ENCODE measurements around the gene TRIM38. TPM values are rescaled to one million over a fixed set of nuclear protein-coding genes. Genes with fewer than 3 reads are reported as not detected.
A peak's percentile ranks its signal among the peaks of the same experiment; 100 is the strongest.

TRIM38 gene
- total RNA-seq, 1 donor from 2014 or later = 6.8 TPM

DNA sequence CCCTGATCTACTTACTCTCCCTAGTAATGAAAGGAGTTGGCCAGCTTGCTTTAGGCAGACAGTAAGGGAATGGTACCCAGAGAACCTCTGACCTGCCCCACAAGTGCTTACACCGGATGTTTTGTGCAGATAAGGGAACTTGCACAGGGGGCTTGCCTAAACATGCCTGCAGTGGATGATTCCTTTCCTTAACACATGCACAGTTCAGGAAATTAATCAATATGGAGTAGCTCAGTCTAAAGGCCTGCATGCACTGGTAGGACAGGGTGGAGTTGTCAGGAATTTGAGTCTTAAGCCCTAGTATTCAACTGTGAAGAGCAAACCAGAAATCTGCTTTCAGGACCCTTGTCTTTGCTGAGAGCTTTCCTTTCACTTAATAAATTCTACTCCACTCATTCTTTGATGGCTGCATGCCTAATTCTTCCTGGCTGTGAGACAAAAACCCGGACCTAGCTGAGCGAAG, 3.9 kb upstream of the TRIM38 start:
- no peaks in the 10 kb centered on the region for H3K27me3 Mint-ChIP-seq (ENCODE audit: low read depth, unreplicated experiment)
- H2AFZ ChIP-seq (ENCODE audit: low read depth, low read length) = no peak overlapping the region
- H3K36me3 Mint-ChIP-seq (ENCODE audit: low read depth, unreplicated experiment) = peaks cover 5% of the 10 kb centered on the region
- no peaks in the 10 kb centered on the region for H4K20me1 ChIP-seq (ENCODE audit: insufficient read depth, low read length)
- H3K9me3 ChIP-seq (ENCODE audit: insufficient read depth, low read depth, low read length) = no peaks in the 10 kb centered on the region
- H3K27ac ChIP-seq (ENCODE audit: low read depth, low read length) = no peak overlapping the region
- H3K4me3 Mint-ChIP-seq (ENCODE audit: unreplicated experiment) = no peak overlapping the region
- TF ChIP-seq, protein P1, sequence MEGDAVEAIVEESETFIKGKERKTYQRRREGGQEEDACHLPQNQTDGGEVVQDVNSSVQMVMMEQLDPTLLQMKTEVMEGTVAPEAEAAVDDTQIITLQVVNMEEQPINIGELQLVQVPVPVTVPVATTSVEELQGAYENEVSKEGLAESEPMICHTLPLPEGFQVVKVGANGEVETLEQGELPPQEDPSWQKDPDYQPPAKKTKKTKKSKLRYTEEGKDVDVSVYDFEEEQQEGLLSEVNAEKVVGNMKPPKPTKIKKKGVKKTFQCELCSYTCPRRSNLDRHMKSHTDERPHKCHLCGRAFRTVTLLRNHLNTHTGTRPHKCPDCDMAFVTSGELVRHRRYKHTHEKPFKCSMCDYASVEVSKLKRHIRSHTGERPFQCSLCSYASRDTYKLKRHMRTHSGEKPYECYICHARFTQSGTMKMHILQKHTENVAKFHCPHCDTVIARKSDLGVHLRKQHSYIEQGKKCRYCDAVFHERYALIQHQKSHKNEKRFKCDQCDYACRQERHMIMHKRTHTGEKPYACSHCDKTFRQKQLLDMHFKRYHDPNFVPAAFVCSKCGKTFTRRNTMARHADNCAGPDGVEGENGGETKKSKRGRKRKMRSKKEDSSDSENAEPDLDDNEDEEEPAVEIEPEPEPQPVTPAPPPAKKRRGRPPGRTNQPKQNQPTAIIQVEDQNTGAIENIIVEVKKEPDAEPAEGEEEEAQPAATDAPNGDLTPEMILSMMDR (IDR thresholded peaks at IDR 0.05; ENCODE audit: insufficient read depth, low read depth, low read length) = no peak
- no peak for TF ChIP-seq EZH2 (IDR thresholded peaks at IDR 0.05; ENCODE audit: insufficient read depth, low read length)
- FAIRE-seq = no peak
- no peaks in the 10 kb centered on the region for H3K27me3 ChIP-seq (ENCODE audit: insufficient read depth, low read length)
- H3K4me1 ChIP-seq (ENCODE audit: insufficient read depth, low read length) = no peaks in the 10 kb centered on the region
- H3K4me2 ChIP-seq (ENCODE audit: low read length) = no peak overlapping the region
- no peaks in the 10 kb centered on the region for H3K79me2 ChIP-seq (ENCODE audit: insufficient read depth, low read length)
- H3K27ac Mint-ChIP-seq (ENCODE audit: unreplicated experiment) = no peak overlapping the region
- no peaks in the 10 kb centered on the region for H3K36me3 ChIP-seq (ENCODE audit: insufficient read depth, low read length)
- no peak overlapping the region for H3K4me3 ChIP-seq (ENCODE audit: insufficient read depth, low read depth, low read length)
- peaks cover 10% of the 10 kb centered on the region for H3K9me3 Mint-ChIP-seq (ENCODE audit: unreplicated experiment)
- no peak for DNase-seq (ENCODE audit: low read depth)
- H3K9ac ChIP-seq (ENCODE audit: low read length) = no peak overlapping the region
- peaks cover 25% of the 10 kb centered on the region for H3K4me1 Mint-ChIP-seq (ENCODE audit: low read depth, unreplicated experiment)

DNA sequence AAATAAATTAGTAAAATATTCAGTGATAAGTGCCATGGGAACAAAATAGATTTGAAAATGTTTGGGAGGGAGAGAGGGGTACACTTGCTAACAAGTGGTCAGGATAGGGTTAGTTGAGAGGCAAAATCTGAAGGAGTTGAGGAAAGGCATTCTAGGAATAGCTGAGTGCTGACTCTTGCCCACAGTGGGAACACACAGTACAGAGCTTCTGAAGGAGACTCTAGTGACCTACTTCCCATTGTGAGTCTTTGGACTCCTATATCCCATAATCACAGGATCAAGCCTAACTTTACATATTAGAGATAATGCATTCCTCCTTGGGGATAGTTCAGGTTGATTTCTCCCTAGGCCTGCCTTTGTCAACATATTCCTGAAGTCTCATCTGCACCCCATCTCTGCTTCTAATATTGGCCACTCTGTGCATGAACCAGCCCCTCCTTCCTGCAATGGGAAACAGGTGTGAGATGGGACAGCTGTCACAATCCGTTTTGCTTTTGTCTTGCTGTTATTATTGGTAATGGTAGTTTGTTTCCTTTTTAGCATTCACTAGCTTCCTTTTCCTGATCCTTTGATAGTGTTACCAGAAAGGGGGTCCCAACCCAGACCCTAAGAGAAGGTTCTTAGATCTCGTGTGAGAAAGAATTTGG, 2.6 kb upstream of the TRIM38 start:
- no peaks in the 10 kb centered on the region for H3K79me2 ChIP-seq (ENCODE audit: insufficient read depth, low read length)
- FAIRE-seq = no peak
- H3K27ac ChIP-seq (ENCODE audit: low read depth, low read length) = no peak overlapping the region

More for the DNA sequence above, 2.6 kb upstream of the TRIM38 start:
- no peaks in the 10 kb centered on the region for H3K36me3 ChIP-seq (ENCODE audit: insufficient read depth, low read length)
- no peak overlapping the region for H3K4me3 Mint-ChIP-seq (ENCODE audit: unreplicated experiment)
- DNase-seq (ENCODE audit: low read depth) = peak; percentile 31
- no peaks in the 10 kb centered on the region for H3K27me3 Mint-ChIP-seq (ENCODE audit: low read depth, unreplicated experiment)
- no peaks in the 10 kb centered on the region for H3K4me1 ChIP-seq (ENCODE audit: insufficient read depth, low read length)
- H3K27me3 ChIP-seq (ENCODE audit: insufficient read depth, low read length) = no peaks in the 10 kb centered on the region
- H3K9me3 ChIP-seq (ENCODE audit: insufficient read depth, low read depth, low read length) = no peaks in the 10 kb centered on the region
- no peak overlapping the region for H3K4me3 ChIP-seq (ENCODE audit: insufficient read depth, low read depth, low read length)
- H4K20me1 ChIP-seq (ENCODE audit: insufficient read depth, low read length) = no peaks in the 10 kb centered on the region
- H3K36me3 Mint-ChIP-seq (ENCODE audit: low read depth, unreplicated experiment) = peaks cover 5% of the 10 kb centered on the region
- no peak overlapping the region for H2AFZ ChIP-seq (ENCODE audit: low read depth, low read length)
- H3K4me1 Mint-ChIP-seq (ENCODE audit: low read depth, unreplicated experiment) = peaks cover 29% of the 10 kb centered on the region
- H3K9ac ChIP-seq (ENCODE audit: low read length) = no peak overlapping the region
- TF ChIP-seq, protein P1 (IDR thresholded peaks at IDR 0.05; ENCODE audit: insufficient read depth, low read depth, low read length) = no peak
- no peak for TF ChIP-seq EZH2 (IDR thresholded peaks at IDR 0.05; ENCODE audit: insufficient read depth, low read length)
- no peak overlapping the region for H3K4me2 ChIP-seq (ENCODE audit: low read length)
- peaks cover 10% of the 10 kb centered on the region for H3K9me3 Mint-ChIP-seq (ENCODE audit: unreplicated experiment)
- H3K27ac Mint-ChIP-seq (ENCODE audit: unreplicated experiment) = no peak overlapping the region

Measured in astrocyte (in vitro differentiated cells and primary cell).